Smooth muscle cell (in vitro differentiated cells): Measurements from ENCODE around the gene CKS2. TPM values are rescaled to one million over a fixed set of nuclear protein-coding genes. Genes with fewer than 3 reads are reported as not detected.

ENCODE experiments used
- DNase-seq: peaks from one replicate; lab custom pipeline; 2025; ENCODE audit not compliant: unreplicated experiment; lab: John Stamatoyannopoulos, UW
- H2AFZ ChIP-seq: fragments of 200-600 bp; sonication (generic); 2 replicates; pipeline ENCODE4 v1.6.0; 2016; ENCODE audit warnings: antibody characterized with exemption, low read depth, mild to moderate bottlenecking
- H3F3A ChIP-seq: fragments of 200-600 bp; sonication (generic); 2 replicates; pipeline ENCODE4 v1.6.0; 2017; ENCODE audit warnings: antibody characterized with exemption, low read depth
- H3K27ac ChIP-seq: fragments of 200-600 bp; sonication (generic); 2 replicates; pipeline ENCODE4 v1.5.1; 2016; ENCODE audit warnings: low read depth, mild to moderate bottlenecking
- H3K27me3 ChIP-seq: fragments of 200-600 bp; sonication (generic); 2 replicates; pipeline ENCODE4 v1.6.1; 2016; ENCODE audit warnings: low read depth, mild to moderate bottlenecking
- H3K36me3 ChIP-seq: fragments of 200-600 bp; sonication (generic); 2 replicates; pipeline ENCODE4 v1.5.1; 2016; ENCODE audit warnings: low read depth
- H3K4me1 ChIP-seq: fragments of 200-600 bp; sonication (generic); 2 replicates; pipeline ENCODE4 v1.5.1; 2016; ENCODE audit warnings: low read depth
- H3K4me2 ChIP-seq: fragments of 200-600 bp; sonication (generic); 2 replicates; pipeline ENCODE4 v1.6.0; 2016; ENCODE audit warnings: mild to moderate bottlenecking
- H3K4me3 ChIP-seq: fragments of 200-600 bp; sonication (generic); 2 replicates; pipeline ENCODE4 v1.5.1; 2016; ENCODE audit warnings: mild to moderate bottlenecking
- H3K79me2 ChIP-seq: fragments of 200-600 bp; sonication (generic); 2 replicates; pipeline ENCODE4 v1.6.0; 2016; ENCODE audit warnings: low read depth, mild to moderate bottlenecking
- H3K9ac ChIP-seq: fragments of 200-600 bp; sonication (generic); 2 replicates; pipeline ENCODE4 v1.6.0; 2016; ENCODE audit warnings: low read depth
- H3K9me3 ChIP-seq: fragments of 200-600 bp; sonication (generic); replicated peaks from 2 replicates; pipeline ENCODE4 v1.5.1; 2016; ENCODE audit warnings: low read depth
- H4K20me1 ChIP-seq: fragments of 200-600 bp; sonication (generic); 2 replicates; pipeline ENCODE4 v1.6.0; 2016; ENCODE audit warnings: low read depth
- WGBS: methylation state at CpG from one replicate; pipeline ENCODE4 v1.1.7; 2016; ENCODE audit warnings: low lambda C conversion rate; 5-methylcytosine and 5-hydroxymethylcytosine counted together
- polyA plus RNA-seq: library from polyadenylated mRNA; unstranded; fragments of >200 nt; fragmentation: Nextera tagmentation; extraction: Ambion mirVana; gene quantifications from 2 replicates; pipeline ENCODE4 v1.2.1, GENCODE V29; 2016
- total RNA-seq: library from RNA; depleted of rRNA; stranded (reverse); fragments of >200 nt; gene quantifications from 2 replicates; pipeline ENCODE4 v1.2.3, GENCODE V29; 2014
- TF ChIP-seq, protein P1 (sequence below): fragments of 200-600 bp; sonication (generic); IDR thresholded peaks from 2 replicates; pipeline ENCODE4 v1.5.1; 2017; ENCODE audit warnings: borderline replicate concordance, mild to moderate bottlenecking, antibody characterized with exemption; ENCODE audit not compliant: insufficient read depth, poor library complexity, severe bottlenecking

Gene CKS2
- total and polyA plus RNA-seq, 2 experiments from 2014 or later, result 77.6 to 148 TPM

DNA sequence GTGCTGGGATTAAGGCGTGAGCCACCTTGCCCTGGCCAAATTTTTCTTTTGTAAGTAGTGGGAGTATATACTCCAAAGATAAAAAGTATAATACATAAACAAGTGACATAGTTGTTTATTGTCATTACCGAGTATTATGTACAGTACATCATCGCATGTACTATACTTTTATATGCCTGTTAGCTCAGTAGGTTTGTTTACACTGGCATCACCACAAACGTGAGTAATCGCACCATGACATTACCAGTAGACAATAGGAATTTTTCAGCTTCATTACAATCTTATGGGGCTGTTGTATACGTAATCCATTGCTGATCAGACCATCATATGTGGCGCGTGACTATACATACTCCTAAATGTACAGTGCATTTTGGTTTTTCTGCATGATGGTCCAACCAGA, 17.1 kb downstream of the CKS2 start:
- no peaks in the 10 kb centered on the region for H3K9me3 ChIP-seq
- no peak overlapping the region for H2AFZ ChIP-seq
- DNase-seq, result no peak
- no peaks in the 10 kb centered on the region for H3K4me1 ChIP-seq
- H3K9ac ChIP-seq, result no peak overlapping the region
- peaks cover 42% of the 10 kb centered on the region for H4K20me1 ChIP-seq
- H3K36me3 ChIP-seq, result peaks cover 30% of the 10 kb centered on the region
- 97% methylated on average over 8 of the region's 8 CpGs for WGBS
- TF ChIP-seq, protein P1, sequence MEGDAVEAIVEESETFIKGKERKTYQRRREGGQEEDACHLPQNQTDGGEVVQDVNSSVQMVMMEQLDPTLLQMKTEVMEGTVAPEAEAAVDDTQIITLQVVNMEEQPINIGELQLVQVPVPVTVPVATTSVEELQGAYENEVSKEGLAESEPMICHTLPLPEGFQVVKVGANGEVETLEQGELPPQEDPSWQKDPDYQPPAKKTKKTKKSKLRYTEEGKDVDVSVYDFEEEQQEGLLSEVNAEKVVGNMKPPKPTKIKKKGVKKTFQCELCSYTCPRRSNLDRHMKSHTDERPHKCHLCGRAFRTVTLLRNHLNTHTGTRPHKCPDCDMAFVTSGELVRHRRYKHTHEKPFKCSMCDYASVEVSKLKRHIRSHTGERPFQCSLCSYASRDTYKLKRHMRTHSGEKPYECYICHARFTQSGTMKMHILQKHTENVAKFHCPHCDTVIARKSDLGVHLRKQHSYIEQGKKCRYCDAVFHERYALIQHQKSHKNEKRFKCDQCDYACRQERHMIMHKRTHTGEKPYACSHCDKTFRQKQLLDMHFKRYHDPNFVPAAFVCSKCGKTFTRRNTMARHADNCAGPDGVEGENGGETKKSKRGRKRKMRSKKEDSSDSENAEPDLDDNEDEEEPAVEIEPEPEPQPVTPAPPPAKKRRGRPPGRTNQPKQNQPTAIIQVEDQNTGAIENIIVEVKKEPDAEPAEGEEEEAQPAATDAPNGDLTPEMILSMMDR, result no peak
- H3K79me2 ChIP-seq, result peaks cover 20% of the 10 kb centered on the region
- H3K4me2 ChIP-seq, result no peak overlapping the region
- no peaks in the 10 kb centered on the region for H3F3A ChIP-seq
- no peak overlapping the region for H3K4me3 ChIP-seq
- H3K27me3 ChIP-seq, result no peaks in the 10 kb centered on the region
- H3K27ac ChIP-seq, result no peak overlapping the region

DNA sequence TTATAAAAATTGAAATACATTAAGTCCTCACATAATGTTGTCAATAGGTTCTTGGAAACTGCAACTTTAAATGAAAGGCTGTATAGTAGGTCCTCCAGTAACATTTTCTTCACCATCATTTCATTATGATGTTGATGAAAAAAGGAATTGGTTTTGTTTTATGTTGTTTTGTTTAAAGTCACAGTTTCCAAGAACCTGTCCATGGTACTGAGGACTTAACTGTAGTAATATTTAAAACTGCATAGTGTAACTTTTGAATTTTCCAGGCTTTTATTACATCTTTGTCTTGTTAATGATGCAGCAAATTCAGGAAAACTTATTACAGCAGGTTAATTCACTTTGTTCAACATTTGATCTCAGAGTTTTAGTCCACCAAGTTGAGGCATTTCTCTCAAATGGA, 18.9 kb downstream of the CKS2 start:
- Histone ChIP-seq H3K4me3 (no peak overlapping the region), H3K4me2 (no peak overlapping the region), H3K27me3 (no peaks in the 10 kb centered on the region), H3K27ac (no peak overlapping the region), H4K20me1 (peaks cover 26% of the 10 kb centered on the region), H2AFZ (no peak overlapping the region), H3K9ac (no peak overlapping the region), H3K4me1 (no peaks in the 10 kb centered on the region), H3K79me2 (peaks cover 3% of the 10 kb centered on the region), H3F3A (no peaks in the 10 kb centered on the region), H3K36me3 (peaks cover 45% of the 10 kb centered on the region), H3K9me3 (no peaks in the 10 kb centered on the region)
- no peak for DNase-seq
- TF ChIP-seq, protein P1, result no peak

DNA sequence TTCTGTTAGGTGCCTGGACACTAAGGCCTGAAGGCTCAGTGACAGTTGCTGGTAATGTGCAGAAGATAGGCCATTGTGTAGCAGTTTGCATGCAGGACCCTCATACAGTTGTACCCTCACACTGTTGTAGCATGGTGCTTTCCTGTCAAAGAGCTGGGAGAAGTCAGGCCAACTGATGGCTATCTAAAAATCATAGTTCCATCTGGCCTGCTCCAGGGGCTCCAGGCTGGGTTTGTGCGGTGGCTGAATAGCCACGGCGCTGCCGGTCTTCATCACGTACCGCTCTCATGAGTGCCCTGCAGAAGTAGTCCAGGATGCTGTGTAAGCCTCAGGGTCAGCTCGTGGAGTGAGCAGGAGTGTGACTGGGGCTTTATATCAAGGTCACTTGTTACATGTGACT, 19.5 kb downstream of the CKS2 start:
- 98% methylated on average over 7 of the region's 7 CpGs for WGBS
- TF ChIP-seq, protein P1, result no peak
- no peaks in the 10 kb centered on the region for H3K9me3 ChIP-seq
- H3K27me3 ChIP-seq, result no peaks in the 10 kb centered on the region
- no peak for DNase-seq
- no peak overlapping the region for H3K27ac ChIP-seq
- no peak overlapping the region for H2AFZ ChIP-seq
- H3F3A ChIP-seq, result no peaks in the 10 kb centered on the region
- H3K4me1 ChIP-seq, result no peaks in the 10 kb centered on the region
- H3K79me2 ChIP-seq, result no peaks in the 10 kb centered on the region
- H4K20me1 ChIP-seq, result peaks cover 20% of the 10 kb centered on the region
- H3K36me3 ChIP-seq, result peaks cover 45% of the 10 kb centered on the region
- no peak overlapping the region for H3K9ac ChIP-seq
- no peak overlapping the region for H3K4me2 ChIP-seq
- no peak overlapping the region for H3K4me3 ChIP-seq

DNA sequence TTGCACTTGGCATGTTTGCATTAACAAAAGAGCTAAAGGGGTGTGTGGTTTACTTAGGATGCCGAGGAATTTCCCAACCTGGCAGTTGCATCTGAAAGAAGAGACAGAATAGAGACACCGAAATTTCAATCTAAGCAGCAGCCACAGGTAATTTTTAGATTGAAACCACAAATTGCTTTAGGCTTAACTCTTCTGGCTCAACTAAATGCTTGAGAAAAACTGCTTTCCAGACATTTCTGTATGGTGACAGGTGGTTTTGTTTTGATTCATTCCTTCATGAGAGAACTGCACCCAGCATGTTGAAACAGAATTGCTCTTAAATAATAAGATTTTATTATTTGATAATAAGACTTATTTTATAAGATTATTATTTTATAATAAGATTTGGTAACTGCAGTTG, 28.8 kb downstream of the CKS2 start:
- H3K4me3 ChIP-seq, result no peak overlapping the region
- H3K4me1 ChIP-seq, result no peaks in the 10 kb centered on the region
- no peaks in the 10 kb centered on the region for H4K20me1 ChIP-seq
- no peak for DNase-seq
- peaks cover 11% of the 10 kb centered on the region for H3K36me3 ChIP-seq
- no peak overlapping the region for H3K9ac ChIP-seq
- no peaks in the 10 kb centered on the region for H3K79me2 ChIP-seq
- 76% methylated on average over 2 of the region's 2 CpGs for WGBS
- no peak overlapping the region for H2AFZ ChIP-seq
- no peaks in the 10 kb centered on the region for H3K9me3 ChIP-seq
- no peak overlapping the region for H3K4me2 ChIP-seq
- H3K27me3 ChIP-seq, result no peaks in the 10 kb centered on the region
- H3F3A ChIP-seq, result no peaks in the 10 kb centered on the region
- H3K27ac ChIP-seq, result no peak overlapping the region
- TF ChIP-seq, protein P1, result no peak
